HG03575 (cell line): ENCODE results near the gene MAP2K2.

Experiments
- ATAC-seq: cut with Tn5 transposase; IDR thresholded peaks from one replicate; pipeline ENCODE4 v1.9.1; 2021; ENCODE audit not compliant: unreplicated experiment, insufficient number of reproducible peaks, low FRiP score; ENCODE audit errors: extremely low read depth

Gene MAP2K2

GRCh38 chr19:4064496-4065260 is 59.2 kb downstream of the MAP2K2 start:
- no peak for ATAC-seq

- no peak for ATAC-seq
These were observed 59.8 kb downstream of the MAP2K2 start for GRCh38 chr19:4064149-4064495.

GRCh38 chr19:4063369-4064148 is 60.4 kb downstream of the MAP2K2 start:
- no peak for ATAC-seq

- ATAC-seq = no peak
These were observed 61.2 kb downstream of the MAP2K2 start for GRCh38 chr19:4062419-4063368.

GRCh38 chr19:4061683-4062418 is 62.1 kb downstream of the MAP2K2 start:
- no peak for ATAC-seq

- ATAC-seq = no peak
These were observed 62.7 kb downstream of the MAP2K2 start for GRCh38 chr19:4061178-4061682.

- ATAC-seq = no peak
These were observed 63.2 kb downstream of the MAP2K2 start for GRCh38 chr19:4060621-4061177.

GRCh38 chr19:4059891-4060620 is 63.9 kb downstream of the MAP2K2 start:
- ATAC-seq = no peak

GRCh38 chr19:4059453-4059871 is 64.5 kb downstream of the MAP2K2 start:
- no peak for ATAC-seq

GRCh38 chr19:4058693-4059452 is 65.0 kb downstream of the MAP2K2 start:
- ATAC-seq = no peak

GRCh38 chr19:4057931-4058692 is 65.8 kb downstream of the MAP2K2 start:
- ATAC-seq = no peak

GRCh38 chr19:4055209-4055552 is 68.7 kb downstream of the MAP2K2 start:
- ATAC-seq = no peak

GRCh38 chr19:4054441-4055208 is 69.3 kb downstream of the MAP2K2 start:
- ATAC-seq = no peak

GRCh38 chr19:4053423-4054324 is 70.2 kb downstream of the MAP2K2 start:
- no peak for ATAC-seq

- ATAC-seq = no peak
These were observed 70.9 kb downstream of the MAP2K2 start for GRCh38 chr19:4052993-4053422.
